DMS153 treated with DMSO at 0.1 percent for 48 hours (cell line): ENCODE measurements around the gene KIN.
"Not testable (repeated sequence)": the region's sequence is repeated elsewhere in the genome, so short reads cannot be mapped to it uniquely, and the experiment has no call there.

ENCODE experiments used
- DNase-seq: peaks from one replicate; lab custom pipeline; 2025; ENCODE audit not compliant: unreplicated experiment; lab: John Stamatoyannopoulos, UW

KIN gene

DNA sequence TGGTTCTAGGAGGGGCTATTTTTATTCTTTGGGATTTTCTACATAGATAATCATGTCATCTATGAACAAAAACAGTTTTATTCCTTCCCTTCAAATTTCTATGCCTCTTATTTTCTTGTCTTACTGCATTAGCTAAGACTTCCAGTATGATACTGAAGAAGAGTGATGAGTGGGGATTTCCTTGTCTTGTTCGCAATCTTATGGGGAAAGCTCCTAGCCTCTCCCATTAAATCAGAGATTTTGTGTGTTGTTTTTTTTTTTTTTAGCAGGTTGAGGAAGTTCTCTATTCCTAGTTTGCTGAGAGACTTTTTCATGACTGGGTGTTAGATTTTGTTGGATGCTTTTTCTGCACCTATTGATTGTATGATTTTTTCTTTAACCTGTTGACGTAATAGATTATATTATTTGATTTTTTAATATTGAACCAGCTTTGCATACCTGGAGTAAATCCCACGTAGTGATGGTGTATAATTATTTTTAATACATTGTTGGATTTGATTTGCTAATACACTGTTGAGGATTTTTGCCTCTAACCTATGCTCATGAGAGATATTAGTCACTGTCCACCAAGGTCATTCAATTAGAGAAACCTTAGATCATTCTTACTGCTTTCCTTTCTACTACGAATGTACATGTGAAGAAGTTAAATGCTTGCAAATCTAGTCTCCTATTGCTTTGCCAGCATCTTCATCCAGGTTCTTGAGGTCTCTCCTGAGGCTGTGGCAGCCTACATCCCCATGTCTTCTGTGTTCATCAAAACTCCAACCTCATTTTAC, 6.6 kb upstream of the KIN start:
- no peak for DNase-seq

GRCh38 chr10:7792541-7792940, 4.7 kb upstream of the KIN start:
- DNase-seq: no peak

- DNase-seq: no peak
Observed at GRCh38 chr10:7789390-7789789, 1.6 kb upstream of the KIN start.

GRCh38 chr10:7788639-7789286, 970 bp upstream of the KIN start:
- DNase-seq: no peak

- no peak for DNase-seq
Observed at GRCh38 chr10:7787150-7787856, 490 bp downstream of the KIN start.

GRCh38 chr10:7786430-7786829, 1.4 kb downstream of the KIN start:
- no peak for DNase-seq

- DNase-seq: not testable (repeated sequence)
Observed at GRCh38 chr10:7782194-7782593, 5.6 kb downstream of the KIN start.

GRCh38 chr10:7776777-7777176, 11.0 kb downstream of the KIN start:
- no peak for DNase-seq

DNA sequence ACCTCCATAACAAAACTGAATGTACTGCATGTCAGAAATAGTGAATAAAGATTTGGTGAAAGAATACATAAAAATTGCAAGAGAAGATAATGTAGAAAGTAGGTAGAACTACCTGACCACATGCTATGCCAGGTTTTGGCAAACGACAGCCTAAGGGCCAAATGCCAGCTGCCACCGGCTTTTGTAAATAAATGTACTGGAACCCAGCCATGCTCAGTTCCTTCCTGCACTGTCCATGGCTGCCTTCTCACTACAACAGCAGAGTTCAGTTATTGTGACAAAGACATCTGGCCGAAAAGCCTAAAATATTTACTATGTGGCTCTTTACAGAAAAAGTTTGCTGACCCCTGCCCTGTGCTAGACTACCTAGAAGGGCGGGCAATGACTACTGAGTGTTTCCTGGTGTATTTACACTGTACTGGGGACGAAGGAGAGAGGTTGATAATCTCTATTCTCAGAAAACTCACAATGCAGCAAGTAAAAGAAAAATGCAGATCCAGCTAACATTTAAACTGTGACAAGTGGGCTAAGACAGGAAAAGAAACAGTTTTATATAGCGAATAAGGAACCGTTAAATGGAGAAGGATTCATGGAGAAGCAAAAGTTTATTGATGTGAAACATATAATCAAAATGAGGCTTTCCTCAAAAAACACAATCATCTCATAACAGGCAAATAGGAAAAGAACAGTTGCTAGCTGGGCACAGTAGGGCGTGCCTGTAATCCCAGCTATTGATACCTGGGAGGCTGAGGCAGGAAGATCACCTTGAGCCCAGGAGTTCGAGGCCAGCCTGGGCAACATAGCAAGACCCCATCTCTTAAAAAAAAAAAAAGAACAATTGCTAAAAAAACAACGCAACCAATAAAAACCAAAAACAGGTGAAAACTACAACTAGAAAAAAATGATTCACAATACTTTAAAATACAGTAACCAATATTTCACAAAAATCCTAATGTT, 13.7 kb downstream of the KIN start:
- peak; percentile 6 for DNase-seq

DNA sequence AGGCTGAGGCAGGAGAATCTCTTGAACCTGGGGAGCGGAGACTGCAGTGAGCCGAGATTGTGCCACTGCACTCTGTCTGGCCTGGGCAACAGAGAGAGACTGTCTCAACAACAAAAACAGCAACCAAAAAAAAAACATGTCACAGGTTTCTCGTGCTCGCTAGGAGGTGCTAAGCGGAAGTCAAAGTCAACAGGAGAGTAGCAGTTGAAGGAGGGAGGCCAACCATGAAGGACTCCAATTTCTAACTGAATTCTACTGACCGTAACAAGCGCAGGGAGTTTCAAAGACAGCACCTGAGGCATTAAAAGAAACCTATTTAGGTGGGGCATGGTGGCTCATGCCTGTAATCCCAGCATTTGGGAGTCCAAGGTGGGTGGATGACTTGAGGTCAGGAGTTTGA, 19.4 kb downstream of the KIN start:
- no peak for DNase-seq

GRCh38 chr10:7767209-7767608, 20.6 kb downstream of the KIN start:
- no peak for DNase-seq

GRCh38 chr10:7766241-7766640, 21.6 kb downstream of the KIN start:
- no peak for DNase-seq

DNA sequence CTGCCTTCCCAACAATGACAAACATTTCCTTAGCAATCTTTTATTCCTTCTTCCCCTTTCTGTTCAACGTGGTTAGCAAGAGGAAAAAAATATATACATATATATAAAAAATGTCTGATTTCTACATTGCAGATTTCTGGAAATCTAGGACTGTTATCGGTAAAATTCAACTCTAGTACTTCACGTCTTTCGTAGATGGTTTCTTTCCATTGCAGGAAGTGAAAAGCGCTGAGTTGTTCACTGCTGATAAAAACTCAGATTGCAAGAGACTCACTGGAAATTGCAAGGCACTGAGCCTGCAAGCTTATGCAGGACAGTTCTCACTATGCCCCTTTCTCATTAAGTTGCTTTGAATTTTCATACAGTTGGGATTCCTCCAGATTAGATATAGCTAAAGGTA, 23.9 kb downstream of the KIN start:
- DNase-seq: no peak

GRCh38 chr10:7756360-7756992, 31.3 kb downstream of the KIN start:
- no peak for DNase-seq

DNA sequence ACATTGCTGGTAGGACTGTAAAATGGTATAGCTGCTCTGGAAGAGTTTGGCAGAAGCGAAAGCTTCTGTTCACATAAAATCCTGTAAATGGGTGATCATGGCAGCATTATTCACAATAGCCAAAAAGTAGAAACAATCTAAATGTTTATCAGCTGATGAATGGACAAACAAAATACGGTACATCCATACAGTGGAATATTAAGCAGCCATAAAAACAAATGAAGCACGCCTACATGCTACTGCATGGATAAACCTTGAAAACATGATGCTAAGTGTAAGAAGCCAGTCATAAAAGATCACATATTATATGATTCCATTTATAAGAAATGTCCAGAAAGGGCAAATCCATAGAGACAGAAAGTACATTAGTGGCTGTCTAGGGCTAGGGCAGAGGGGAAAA, 32.7 kb downstream of the KIN start:
- no peak for DNase-seq

DNA sequence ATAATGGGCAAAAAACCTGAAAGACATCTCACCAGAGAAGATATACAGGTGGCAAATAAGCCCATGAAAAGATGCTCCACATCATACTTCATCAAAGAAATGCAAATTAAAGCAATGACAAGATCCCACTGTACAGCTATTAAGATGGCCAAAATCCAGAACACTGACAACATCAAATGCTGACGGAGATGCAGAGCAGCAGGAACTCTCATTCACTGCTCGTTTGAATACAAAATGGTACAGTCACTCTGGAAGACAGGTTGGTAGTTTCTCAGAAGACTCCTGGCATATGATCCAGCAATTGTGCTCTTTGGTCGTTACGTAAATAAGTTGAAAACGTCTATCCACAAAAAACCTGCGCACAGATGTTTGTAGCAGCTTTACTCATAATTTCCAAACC, 35.5 kb downstream of the KIN start:
- DNase-seq: no peak

- DNase-seq: no peak
Observed at GRCh38 chr10:7750222-7750621, 37.6 kb downstream of the KIN start.

GRCh38 chr10:7748637-7749036, 39.2 kb downstream of the KIN start:
- not testable (repeated sequence) for DNase-seq

DNA sequence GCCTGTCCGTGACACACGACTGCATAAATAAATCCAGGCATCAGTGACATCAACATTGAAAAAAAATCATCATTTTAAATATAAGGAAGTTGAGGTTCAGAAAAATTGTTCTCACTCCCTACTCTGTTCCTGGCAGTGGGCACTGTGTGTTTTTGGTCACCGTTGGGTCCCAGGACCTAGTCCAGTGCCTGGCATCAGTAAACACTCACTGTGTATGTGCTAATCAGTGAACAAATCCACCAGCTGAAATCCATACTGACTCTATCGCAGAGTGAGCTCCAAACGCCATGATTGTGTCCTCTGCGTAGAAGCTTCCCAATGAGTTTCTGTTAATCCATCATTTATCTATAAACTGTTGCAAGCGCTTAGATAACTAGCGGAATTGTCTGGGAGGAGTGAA, 43.5 kb downstream of the KIN start:
- no peak for DNase-seq

GRCh38 chr10:7738536-7739407, 49.0 kb downstream of the KIN start:
- no peak for DNase-seq
